NOMO-1 treated with DMSO at 0.1 percent for 48 hours (cell line): ENCODE measurements around the gene ERC2.

Experiments
- DNase-seq: peaks from one replicate; lab custom pipeline; 2025; ENCODE audit not compliant: unreplicated experiment; lab: John Stamatoyannopoulos, UW

Gene ERC2

DNA sequence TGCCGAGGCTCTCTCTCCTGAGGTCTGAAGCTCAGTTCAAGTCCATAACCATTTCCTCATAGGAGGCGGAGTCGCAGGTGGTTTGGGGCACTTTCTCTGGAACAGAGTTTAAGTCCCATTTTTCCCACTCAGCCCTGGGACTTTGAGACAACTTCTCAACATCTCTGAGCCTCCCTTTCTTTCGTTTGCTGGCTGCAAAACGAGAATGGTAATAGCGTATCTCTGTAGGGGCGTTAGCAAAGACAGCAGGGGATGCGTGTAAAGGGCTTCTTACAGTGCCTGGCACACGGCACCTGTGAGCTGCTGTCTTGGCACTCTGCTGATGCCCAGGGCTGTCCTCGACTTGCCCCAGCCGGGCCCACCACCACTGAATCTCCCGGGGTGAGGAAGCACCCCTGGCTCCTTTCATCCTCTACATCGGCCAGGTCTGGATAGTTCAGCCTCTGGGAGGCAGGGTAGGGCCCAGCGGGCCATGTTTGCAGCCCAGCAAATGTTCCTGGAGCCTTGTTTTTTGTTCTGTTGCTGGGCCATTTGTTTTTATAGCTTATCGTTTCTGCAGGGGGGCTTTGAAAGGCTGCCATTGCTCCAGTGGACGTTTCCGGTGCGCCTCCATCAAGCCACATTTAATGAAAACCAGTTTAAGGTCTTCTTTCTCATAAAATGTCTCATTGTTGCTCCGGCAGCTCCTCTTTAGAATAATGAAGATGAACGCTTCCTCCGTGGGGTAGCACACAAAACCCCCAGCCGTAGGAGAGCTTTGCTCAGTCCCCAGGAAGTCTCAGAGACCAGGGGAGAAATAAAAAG lies 921.2 kb downstream of the ERC2 start:
- DNase-seq: no peak

DNA sequence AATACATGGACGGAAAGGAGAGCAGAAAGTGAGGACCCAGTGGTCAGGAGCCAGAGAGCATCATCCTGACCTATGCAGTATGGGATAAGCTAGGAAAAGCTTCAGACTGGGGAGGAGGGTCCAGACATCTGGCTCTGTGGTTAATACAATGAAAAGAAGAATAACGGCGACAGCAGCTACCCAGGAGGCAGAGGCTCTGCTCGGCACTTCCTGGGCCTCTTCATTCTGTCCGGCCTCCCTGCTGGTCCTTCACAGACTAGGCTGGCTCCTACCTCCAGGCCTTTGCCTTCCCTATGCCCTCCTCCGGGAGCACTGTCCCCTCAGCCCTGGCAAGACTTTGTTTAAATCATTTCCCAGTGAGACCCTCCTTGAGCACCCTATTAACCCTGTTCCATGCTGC lies 922.3 kb downstream of the ERC2 start:
- no peak for DNase-seq

DNA sequence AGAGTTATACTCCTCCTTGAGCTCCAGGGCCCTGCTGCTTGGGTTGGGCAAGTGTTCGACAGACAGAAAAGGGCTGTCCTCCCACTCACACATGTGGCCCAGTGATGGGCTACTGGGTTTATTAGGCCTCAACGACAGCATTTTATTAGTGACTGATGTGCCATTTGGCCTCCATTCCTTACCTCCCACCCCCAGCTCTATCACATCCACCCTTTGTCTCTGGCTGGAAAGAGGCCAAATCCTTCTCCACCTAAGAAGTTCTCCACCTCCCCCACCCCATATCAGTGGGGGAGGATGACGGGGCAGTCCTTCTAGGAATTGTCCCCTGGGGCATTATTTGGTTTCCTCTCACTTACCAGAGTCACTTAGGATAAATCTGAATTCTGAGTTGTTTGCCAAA lies 924.0 kb downstream of the ERC2 start:
- no peak for DNase-seq

DNA sequence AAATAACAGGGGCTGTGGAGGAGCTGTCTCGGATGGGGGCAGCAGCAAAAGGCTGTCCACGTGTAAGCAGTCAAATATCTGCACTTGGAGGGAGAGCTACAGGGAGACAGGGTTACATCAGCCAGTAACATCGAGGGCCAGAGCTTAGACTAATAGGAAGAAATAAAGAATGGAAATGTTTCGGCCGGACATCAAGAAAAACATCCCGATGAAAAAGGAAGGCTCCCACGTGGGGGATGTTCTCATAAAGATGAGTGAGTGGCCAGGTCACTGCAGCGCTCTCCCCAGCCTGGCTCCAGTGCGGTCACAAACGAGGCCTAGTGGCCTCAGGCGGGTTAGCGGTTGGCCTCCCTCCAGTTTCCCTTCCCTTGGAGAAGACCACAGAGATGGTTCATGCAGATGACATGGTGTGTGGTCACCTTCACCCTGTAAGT lies 925.1 kb downstream of the ERC2 start:
- no peak for DNase-seq

DNA sequence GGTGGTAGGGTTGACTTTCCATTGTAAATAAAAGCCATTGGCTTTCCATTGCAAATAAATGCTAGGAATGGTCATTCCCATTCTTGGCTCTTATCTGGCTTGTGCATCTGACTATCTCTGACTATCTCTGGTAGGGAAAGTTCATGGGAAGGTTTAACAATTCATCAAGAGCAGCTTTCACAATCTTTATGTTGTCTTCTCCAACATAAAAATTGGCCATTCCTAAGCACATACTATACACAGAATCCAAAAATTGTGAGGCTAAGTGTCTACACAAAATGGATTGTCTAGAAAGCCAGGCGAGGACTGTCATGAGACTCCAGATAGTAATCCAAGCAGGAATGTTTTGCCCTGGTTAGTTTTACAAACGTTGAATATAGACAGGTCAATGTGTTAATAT lies 926.8 kb downstream of the ERC2 start:
- DNase-seq: no peak

DNA sequence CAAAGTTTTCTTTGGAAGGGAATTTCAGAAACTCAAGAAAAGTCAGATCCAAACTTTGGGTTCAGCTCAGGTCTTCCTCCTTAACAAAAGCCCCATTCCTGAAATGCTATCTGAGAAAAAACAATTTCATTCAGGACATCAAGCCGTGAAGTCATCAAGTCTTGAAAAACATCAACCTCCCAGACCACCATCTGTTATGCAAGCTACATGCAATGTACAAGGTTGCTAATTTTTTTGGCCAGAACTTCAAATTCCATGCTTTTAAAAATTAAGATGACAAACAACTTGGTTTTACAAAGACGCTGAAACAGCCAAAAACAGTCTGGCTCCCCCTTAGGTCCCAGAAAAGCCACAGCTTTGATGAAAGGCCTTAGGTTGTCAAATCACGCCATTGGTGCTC lies 927.3 kb downstream of the ERC2 start:
- DNase-seq: no peak

DNA sequence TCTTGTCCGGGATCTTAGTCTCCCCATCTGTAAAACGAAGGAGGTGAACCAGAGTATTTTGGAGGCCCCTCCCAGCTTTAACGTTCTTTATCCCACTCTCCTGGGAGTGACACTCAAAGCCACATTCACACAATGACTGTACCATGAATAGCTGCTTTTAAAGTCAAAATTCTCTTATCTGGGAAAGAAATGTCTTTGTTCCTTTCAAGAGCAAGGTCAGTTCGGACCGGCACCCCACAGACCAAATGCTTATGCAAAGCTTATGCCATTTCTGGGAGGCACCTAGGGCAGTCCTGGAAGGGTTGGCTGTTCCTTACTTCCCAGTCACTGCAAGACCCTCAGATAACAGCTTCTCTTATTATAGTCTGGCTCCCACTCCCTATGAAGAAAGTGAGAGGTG lies 927.7 kb downstream of the ERC2 start:
- DNase-seq: no peak

DNA sequence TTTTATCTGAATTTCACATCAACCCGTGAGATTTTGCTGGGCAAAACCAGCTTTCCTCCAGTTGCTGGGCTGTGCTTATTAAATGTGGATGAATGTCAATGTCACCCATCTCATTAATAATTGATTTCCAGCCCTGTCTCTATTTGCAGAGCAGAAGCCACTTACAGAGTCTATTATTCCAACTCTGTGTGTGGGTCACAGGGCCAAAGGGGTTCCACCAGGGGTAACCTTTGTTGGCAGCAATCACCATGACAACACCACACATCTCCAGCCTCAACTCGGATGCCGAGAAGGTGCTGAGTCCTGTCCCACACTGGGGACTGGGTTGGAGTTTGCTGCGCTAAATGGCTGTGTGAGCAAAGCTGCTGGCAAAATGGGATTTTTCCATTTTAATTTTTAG lies 930.1 kb downstream of the ERC2 start:
- no peak for DNase-seq

DNA sequence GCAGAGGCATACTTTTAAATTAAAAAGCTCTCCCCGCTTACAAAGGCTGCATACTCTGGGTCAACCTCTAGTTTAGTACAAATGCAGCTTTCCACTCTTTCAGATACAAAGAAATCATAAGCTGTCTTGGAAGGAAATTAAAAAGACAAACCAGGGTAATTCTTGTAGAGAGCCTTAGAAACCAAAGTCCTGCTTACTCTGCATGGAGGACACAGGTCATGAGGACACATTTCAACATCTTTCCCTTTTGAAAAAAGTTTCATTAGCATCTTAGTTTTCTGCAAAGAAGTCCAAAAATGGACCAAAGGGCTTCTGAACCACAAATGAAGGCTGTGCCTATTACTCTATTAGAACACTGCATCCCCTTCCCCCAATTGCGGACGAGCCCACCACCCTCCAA lies 930.7 kb downstream of the ERC2 start:
- no peak for DNase-seq

DNA sequence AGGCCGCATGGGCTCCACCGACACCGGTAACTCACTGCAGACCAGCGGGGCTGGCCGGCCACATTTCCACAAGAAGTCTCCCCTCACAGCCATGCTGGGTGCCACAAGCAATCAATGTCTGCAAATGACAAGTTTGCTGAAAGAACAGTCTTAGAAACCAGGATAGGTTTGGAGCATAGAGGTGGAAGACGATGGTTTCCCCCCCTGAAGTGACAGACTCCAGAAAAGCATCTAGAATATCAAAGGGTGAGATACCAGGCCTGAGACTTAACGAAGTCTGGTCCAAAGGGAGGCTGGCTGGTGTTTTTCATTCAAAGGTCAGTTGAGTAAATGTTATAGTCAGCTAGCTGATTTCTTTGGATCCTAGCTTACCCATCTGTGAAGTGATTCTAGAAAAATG lies 931.1 kb downstream of the ERC2 start:
- no peak for DNase-seq

DNA sequence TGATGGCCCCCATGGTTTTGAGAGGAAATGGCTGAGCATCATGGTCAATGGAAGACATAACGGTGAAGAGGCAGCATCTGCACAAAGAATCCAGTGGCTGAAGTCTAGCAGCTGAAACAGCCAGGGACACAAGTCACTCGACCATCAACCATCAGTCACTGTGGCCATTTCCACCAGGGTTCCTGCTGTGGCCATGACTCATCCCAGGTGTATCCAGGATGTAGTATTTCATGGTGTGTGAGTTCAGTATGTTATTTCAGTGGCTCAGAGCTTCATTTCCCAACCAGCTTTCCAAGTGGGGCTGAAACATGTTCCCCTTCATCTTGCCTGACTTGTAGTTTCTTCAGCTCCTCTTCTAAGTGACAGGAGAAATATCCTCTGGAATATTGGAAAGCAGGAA lies 933.4 kb downstream of the ERC2 start:
- no peak for DNase-seq

DNA sequence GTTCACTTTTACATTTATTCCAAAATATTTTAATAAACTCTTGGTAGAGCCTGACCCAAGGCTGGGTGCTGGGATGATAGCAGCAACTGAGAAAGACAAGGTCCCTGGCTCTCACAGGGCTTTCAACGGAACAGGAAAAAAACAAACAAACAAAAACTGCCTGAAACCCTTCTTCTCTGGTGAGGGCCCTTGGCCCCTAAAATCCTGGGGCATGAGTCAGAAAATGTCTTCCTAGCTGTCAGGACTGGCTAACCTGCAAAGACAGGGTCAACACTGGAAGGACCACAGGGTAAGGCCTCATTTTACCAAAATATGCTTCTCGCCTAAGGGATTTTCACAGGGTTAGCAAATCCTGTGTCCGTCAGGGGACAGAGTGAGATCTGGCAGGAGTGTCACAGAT lies 935.5 kb downstream of the ERC2 start:
- no peak for DNase-seq

DNA sequence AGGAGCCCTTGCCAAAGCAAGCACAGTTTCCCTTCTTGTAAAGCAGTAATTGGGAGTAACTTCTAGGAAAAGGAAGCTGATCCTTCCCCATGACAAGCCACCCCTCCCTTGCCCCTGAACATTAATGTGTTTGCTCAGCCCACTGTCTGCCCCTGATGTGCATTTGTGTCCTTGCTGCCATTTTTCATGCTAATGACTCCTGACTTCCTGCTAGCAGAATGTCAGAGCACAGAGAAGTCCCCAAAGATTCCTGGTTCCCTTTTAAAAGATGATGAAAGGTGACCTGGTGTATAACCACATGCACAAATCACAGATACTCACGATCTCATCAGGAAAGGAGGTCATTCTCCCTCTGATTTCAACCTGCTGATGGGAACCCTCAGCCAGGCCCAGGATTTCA lies 936.9 kb downstream of the ERC2 start:
- no peak for DNase-seq

DNA sequence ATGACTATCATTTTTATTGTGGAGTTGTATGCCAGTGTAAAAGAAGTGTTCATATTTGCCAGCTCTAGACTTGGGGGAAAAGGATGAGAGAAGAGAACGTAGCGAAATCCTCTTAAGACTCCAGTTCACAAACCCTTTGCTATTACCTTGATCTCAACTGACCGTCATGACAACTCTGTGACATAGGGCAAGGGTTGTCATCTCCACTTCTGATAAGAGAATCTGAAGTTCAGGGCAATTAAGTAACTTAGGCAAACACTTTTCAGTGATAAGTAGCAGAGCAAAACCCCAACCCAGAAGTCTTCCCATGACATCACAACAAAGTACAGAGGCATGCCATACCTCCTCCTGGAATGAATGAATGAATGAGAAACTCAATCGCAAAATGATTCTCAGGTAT lies 940.9 kb downstream of the ERC2 start:
- DNase-seq: no peak

DNA sequence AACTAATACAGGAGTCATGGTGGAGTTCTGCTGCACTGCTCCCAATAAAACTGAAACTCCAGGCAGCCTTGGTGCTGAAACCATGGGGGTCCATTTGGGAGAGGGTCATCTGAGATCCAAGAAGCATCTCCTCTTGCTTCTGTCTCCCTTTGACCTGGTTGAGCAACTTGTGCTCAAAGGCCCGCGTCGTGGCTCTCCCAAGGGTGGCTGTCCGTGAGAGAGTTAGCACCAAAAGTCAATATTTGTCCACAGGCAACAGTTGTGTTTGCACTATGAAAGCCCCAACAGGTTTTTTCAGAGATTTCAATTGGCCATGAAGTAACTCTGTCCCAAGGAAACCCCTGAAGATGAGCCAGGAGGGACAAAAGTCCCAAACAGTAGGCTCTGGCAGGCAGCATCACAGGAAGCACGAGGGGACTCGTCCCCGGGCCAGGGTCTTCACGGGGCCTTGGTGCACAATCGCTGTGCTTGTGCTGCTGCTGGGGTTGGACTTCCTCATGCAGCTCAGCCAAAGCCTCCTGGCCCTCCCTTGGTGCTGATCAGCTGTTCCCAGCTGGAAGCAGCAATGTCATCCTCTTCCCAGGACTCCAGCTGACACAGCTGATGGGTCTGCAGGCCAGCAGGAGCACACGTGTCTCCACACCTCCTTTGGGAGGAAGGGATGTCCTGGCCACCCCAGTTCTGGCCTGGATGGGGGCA lies 941.8 kb downstream of the ERC2 start:
- DNase-seq: no peak

DNA sequence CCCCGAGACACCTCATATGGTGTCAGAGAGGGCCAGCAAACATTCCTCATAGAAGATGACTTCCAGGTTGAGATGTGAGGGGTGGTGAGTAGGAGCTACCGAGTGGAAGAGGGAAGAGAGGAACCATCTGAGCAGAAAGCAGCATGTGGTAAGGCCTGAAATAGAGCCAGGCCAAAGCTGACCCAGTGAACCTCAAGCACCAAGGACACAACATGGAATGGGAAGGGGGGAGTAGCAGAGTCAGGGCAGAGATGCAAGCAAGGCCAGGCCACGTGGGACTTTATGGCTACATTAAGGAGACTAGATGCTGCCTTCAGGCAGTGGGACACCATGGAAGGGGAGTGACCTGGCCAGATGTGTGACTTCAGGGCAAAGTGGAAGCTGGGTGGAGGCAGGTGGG lies 942.8 kb downstream of the ERC2 start:
- no peak for DNase-seq

DNA sequence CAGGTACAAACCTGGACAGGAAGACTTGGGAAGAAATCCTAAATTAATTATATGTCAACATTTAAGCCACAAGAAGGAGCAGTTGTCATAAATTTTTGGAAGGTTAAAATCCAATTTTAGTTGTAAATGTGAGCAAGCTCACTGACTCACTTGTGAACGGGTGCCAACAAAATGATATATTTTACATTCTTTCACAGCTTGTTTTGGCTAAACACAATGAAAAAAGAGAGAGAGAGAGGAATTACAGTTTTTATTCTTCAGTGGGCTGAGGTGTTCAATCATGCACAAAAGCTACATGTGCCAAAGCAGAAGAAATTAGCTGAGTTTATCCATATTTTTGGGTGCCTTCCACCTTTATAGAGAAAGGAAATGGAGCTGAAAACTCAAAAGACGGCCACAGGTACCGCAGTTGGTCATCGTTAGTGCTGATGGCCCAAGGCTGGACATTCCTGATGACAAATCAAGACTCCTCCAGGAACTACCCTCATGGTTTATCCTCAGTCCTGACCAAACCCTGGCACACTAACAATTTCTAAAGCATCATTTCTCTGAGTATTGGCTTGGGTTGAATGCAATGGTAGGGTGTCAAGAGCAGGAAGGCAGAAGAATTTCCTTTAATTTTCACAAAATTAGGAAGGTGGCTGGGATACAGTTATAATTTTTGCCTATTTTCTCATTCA lies 943.6 kb downstream of the ERC2 start:
- no peak for DNase-seq

DNA sequence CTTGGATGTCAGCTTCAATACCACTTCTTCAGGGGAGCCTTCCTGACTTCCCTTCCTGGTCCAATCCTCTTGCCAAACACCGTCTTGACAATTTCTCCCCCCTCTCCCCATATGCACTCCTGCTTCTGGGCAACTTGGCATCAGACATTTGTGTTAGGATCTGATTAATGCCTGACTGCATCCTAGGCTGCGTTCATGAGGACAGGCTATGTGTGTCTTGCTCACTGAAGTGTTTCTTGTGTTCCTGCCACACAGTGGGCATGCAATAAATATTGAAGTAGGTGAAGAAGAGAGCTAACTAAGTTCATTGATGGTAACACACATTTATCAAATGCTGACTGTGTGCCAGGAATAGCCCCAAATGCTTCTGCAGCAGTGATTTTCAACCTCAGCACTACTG lies 944.8 kb downstream of the ERC2 start:
- DNase-seq: no peak

DNA sequence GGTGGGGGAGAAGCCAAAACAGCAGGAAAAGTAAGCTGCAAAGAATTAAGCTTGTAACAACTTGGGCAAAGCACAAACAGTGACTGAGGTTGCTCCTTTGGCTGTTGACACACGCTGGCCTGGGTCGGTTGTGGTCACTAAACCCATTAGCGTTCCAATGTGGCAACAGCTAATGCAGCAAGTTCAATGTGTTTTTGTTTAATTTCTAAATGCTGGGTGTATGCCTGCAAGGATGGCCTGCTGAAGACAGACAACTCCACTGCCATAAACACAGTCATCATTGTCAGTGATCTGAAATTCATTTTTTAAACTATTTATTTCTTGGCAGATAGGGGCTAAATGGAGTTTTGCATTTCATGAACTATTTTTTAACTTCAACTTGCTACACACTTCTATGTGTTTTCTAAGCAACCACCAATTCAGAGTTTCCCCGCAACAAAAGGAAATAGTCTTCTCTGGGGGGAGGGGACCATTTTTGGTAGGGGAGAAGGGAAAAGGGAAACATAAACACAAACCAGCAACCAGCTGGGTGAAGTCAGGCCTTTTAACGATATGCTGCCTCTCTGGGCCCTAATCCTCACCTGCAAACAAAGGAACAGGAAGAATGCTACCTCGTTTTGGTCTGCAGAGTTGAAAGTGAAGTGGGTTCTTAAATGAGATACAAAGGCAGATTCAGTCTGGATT lies 946.4 kb downstream of the ERC2 start:
- no peak for DNase-seq

DNA sequence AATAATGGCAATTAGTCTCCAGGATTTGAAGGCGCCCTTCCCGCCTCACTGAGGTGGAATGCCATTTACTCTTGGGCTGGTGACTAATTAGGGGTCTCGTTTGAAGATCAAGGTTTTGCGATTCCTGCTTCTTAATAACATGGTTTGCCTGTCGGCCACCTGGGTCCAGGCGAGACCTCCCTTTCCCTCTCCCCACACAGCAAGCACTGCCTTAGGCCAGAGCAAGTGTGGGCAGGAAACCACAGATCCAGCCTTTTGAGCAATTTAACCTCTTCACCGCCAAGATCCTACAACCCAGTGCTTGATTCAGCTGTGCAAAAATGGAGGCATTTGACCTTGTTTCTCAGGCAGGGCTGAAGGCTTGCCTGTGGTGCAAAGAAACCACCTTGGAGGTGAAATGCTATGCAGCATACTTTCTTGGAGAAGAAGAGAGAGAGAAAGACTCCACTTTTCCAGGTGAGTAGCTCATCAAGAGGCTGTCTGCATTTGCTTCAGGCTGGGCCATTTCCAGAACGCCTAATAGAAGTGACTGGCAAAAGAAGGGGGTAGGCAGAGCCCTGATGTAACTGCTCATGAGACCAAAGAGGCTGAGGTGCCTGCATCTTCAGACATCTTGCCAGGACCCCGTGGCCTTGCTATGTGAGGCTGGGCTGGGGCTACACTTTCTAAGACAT lies 947.1 kb downstream of the ERC2 start:
- no peak for DNase-seq

DNA sequence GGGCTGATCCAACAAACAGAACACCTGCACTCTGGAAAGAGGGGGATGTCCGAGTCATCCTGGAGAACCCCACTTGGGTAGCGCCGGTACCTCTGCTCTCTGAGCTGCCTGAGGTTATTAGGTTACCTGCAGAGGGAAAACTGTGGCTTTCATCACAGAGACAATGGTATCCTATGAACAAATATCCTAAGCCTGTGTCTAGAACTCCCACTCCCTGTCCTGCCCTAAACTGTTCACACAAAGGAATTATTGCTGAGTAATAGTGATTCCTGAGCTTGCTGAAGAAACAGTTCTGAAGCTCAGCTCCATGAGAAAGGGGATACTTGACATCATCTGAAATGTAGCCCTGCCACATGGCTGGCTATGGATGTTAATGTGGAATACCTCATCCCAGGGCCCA lies 949.2 kb downstream of the ERC2 start:
- DNase-seq: no peak
